ENCODE measurements around the gene AATF.

DNA sequence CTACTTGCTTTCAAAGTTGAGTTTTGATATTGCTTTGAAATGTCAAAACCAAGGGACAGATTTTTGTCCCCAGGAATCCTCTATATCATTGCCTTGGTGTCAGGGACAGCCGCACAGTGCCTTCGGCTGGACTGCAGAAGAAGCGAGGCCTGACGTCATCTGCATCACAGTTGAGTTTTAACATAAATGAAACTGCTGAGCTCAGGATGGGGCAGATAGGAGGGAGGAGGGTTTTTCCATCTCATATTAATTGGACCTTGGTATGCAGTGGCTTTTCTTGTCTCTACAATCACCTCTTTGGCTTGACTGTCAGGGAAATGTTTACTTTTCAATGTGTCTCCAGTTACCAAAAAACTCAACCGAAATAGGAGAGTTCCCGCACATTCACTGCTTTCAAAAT is 111.3 kb downstream of the AATF start:
- TF ChIP-seq EP300 (IDR thresholded peaks at IDR 0.05) (no peak), ZNF302 (CRISPR knock-in tag; IDR thresholded peaks at IDR 0.05) (no peak), POLR2A (IDR thresholded peaks at IDR 0.05; ENCODE audit: low read length) (no peak), FOSL2 (IDR thresholded peaks at IDR 0.05) (no peak), FOSL2 (CRISPR knock-in tag; IDR thresholded peaks at IDR 0.05) (no peak)
- TF ChIP-seq, protein P1, sequence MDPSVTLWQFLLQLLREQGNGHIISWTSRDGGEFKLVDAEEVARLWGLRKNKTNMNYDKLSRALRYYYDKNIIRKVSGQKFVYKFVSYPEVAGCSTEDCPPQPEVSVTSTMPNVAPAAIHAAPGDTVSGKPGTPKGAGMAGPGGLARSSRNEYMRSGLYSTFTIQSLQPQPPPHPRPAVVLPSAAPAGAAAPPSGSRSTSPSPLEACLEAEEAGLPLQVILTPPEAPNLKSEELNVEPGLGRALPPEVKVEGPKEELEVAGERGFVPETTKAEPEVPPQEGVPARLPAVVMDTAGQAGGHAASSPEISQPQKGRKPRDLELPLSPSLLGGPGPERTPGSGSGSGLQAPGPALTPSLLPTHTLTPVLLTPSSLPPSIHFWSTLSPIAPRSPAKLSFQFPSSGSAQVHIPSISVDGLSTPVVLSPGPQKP (IDR thresholded peaks at IDR 0.05; ENCODE audit: low read depth, low read length) = no peak
